Stimulated activated CD8-positive, alpha-beta memory T cell treated with anti-CD3 and anti-CD28 coated beads, Interleukin-7, amount 100 ng/mL, for 1 hour (primary cell): ENCODE results near the gene DUSP9.
"Not testable (repeated sequence)": the region's sequence is repeated elsewhere in the genome, so short reads cannot be mapped to it uniquely, and the experiment has no call there.

Experiments
- DNase-seq, 2 donors: peaks; one replicate each; pipeline ENCODE4 v3.0.0-alpha.2; 2020; ENCODE audit warnings: low read depth in 2 of 2

Gene DUSP9, protein sequence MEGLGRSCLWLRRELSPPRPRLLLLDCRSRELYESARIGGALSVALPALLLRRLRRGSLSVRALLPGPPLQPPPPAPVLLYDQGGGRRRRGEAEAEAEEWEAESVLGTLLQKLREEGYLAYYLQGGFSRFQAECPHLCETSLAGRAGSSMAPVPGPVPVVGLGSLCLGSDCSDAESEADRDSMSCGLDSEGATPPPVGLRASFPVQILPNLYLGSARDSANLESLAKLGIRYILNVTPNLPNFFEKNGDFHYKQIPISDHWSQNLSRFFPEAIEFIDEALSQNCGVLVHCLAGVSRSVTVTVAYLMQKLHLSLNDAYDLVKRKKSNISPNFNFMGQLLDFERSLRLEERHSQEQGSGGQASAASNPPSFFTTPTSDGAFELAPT

DNA sequence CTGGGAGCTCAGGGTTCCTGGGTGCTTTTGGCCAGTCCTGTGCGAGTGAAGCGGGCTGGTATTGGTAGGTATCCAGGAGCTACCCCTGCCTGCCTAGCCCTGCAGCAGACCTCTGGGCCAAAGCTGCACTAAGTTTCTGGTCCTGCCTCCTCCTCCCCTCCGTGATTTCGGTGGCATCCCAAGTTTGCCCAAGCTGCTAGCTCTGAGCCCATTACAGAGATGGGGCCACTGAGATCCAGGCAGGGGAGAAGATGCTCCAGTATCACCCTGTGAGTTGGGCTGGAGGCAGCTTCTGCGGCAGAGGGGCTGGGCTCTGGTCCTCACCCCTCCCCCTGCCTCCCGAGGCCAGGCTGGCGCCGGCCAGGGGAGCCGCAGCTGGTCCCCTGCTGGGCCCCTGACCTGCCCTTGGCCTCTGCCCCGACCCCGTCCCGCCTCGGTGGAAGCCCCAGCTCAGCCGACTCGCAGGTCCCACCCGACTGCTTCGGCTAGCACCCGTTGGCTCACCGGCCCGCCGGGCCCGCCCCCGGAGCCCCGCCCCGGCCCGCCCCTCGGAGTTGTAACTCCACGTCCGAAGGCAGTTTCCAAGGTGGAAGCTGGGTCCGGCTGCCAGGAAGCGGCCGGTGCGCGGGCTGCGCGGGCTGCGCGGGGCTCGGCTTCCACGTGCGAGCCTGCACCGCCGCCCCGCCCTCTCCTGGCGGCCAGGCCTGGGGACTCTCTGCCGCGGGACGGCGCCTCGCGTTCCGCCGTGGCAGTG, at the start of gene DUSP9:
DUSP9 (plus strand) TSS at position 584 of the 754 bp plus-strand sequence. CDS start 751 bp downstream, outside the sequence.
- no peak for DNase-seq

DNA sequence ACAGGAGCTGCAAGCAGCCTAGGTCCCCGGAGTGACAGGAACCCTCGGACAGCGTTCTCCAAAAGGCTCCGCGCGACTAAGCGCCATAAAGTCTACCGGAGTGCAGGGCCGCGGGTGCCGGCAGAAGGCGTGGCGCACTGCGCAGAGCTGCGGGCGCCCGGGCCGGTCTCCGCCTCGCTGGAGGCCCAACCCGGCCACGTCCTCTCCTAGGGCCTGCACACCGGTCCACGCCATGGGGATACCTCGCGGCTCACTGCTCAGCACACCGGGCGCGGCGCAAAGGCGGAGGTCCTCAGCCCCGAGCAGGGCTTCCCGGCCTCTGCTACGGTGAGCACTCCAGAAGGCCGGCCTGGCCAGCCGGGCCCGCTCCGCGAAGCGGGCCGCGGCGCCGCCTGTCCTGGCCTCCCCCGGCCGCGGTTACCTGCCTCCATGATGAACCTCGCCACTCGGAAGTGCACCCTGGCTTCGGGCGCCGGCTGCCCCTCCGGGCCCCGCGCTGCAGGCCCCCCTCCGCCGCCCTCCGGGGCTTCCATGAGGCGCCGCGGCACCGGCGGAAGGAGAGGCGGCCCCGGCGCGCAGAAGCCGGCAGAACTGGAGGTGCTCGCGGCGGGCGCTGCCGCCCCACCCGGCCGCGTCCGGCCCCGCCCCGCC, 48.3 kb upstream of the DUSP9 start, which contains the start of gene CCNQ:
CCNQ (minus strand) TSS at position 599 of the 651 bp plus-strand sequence; CDS start at position 533, 66 bp downstream.
- DNase-seq: no peak

DNA sequence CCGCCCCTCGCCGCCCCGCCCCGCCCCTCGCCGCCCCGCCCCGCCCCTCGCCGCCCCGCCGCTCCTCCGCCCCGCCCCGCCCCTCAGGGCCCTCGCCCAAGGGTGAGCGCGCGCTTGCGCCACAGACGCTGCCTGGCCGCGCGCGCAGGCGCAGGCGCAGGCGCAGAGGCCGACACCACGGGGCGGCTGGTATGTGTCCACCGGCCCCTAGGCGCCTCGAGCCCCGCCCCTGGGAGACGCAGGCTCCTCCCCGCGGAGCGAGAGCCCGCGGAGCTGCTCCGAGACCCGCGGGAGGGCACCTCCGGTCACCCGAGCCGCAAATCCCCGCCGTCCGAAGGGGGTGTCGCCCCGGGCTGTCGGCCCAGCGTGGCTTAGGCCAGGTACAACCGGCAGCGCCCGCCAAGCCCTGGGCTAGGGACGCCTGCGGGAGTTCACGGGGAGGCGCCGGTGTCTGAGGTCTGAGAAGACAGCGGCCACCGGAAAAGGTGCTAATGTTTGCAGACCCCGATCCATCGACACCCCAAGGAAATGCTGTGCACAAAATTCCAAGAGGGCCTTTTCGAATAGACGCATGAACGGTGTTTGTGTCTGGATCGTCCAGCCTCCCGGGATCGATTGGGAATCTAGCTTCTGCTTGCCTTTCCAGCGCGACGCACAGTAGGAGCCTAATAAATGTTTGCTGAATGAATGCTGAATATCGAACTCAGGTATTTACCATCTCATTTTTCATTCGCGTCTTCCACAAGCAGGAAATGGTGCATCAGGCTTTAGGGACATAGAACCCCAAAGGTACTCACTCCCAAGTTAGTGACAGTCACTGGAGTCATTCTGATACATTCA, 47.6 kb upstream of the DUSP9 start:
- DNase-seq: peak; percentile 65 to 70

DNA sequence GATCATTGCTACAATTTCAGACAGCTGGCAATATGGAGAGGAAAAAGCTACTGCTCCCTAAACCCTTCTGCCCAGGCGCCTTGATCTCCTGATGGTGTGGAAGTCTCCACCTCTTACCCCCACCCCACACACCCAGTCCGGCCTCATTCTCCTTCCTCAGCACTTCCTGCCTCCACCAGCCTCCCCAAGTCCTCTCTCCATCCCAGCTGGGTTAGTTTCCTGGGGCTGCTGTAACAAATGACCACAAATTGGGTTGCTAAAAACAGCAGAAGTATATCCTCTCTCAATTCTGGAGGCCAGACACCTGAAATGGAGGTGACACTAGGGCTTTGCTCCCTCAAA, 47.0 kb upstream of the DUSP9 start:
- no peak for DNase-seq

DNA sequence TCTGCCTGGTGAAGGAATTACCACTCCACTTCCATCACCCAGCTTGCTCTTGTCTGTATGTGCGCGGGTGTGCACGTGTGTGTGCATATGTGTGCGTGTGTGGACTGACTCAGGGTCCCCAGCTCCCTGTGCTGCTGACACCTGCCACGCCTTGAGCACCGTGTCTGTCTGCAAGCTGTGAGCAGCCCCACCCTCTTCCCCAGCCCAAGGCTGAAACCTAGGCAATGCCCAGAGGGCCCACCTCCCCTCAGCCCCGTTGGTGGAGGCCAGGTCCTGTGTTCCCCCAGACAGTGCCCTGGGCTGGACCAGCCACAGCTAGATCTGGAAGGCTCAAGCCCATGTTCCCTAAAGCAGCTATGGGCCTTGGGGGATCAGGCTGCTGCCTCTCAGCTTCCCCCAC, 46.1 kb upstream of the DUSP9 start:
- DNase-seq: no peak

DNA sequence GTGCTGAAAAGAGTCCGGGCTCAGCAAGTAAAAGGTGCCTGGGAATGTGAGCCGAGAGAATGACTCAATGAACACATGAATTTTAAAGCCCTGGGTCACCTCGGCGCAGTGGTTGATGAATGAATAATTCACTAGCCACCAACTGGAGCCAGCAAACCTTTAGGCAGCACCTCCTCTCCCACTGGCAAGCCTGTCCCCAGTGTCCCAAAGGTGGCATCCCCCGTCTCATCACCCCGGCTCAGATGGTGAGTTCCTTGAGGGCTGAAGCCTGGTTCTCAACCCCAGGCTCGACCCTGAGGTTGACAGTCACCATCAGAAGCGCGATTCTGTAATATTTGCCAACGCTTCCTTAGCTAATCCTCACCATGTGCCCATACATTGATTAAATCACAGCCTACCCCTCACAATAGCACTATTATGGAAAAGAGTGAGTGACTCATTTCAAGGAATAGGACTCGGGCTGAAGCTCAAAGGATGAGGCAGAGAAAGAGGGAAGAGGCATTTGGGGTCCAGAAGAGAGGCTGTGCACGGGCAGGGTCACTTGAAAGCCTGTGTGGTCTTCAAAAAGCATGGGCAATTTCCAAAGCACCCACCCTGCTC, 45.4 kb upstream of the DUSP9 start:
- no peak for DNase-seq

DNA sequence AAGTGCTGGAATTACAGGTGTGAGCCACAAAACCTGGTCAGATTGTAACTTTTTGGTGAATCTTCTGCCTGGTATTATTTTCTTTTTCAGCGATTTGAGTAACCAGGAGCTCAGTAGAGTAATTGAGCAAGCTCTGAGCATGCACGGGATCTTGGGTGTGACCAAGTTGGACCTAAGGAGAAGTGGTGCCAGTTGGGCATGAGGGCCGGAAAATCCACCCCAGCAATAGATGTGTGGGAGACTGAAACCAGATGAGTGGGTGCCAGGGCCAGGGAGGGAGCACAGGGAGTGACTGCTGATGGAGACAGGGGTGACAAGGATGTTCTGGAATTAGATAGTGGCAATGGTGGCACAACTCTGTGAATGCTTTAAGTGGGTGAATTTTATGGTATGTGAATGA, 44.4 kb upstream of the DUSP9 start:
- no peak for DNase-seq

DNA sequence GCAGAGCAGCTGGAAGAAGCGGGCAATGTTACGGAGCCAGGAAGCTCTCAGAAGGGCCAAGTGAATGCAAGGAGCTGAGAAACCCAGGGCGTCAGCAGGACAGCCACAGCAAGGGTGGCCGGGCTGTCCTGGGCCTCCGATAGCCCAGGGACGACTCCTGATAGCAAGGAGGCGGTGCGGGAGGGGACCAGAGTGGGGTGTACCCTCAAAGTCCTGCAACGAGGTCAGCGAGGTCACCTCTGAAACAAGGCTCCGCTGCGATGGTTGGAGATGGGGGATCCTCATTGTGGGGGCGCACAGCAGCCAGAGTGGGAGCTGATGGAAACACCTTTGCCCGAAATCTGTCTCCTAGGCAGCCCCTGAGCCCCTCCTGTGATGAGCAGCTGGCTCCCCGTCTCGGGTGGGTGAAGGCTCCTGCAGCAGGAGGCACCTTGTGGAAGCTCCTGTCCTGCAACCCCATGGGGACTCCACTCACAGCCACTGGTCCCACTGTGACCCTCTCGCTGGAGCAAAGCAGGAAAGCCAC, 43.8 kb upstream of the DUSP9 start:
- no peak for DNase-seq

DNA sequence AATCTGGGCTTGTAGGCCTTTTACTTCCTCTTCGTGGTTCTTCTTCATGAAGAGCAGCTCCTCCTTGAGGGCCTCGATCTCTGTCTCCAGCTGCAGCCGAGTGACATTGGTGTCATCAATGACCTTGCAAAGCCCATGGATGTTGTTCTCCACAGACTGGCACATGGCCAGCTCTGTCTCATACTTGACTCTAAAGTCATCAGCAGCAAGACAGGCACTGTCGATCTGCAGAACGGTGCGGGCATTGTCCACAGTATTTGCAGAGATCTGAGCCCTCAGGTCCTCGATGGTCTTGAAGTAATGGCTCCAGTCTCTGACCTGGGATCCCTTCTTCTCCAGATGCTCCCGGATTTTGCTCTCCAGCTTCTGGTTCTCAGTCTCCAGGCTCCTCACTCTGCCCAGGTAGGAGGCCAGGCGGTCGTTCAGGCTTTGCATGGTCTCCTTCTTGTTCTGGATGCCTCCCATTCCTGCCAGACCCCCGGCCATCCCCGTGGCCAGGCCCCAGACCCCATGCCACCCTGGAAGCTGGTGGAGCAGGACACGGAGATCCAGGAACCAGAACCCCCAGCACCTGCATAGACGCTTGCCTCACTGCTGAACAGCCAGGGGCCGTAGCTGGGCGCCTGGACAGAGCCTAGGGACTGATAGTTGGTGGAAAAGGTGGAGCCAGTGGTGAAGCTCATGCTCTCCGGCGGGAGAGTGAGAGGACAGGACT, 42.2 kb upstream of the DUSP9 start:
- not testable (repeated sequence) for DNase-seq

DNA sequence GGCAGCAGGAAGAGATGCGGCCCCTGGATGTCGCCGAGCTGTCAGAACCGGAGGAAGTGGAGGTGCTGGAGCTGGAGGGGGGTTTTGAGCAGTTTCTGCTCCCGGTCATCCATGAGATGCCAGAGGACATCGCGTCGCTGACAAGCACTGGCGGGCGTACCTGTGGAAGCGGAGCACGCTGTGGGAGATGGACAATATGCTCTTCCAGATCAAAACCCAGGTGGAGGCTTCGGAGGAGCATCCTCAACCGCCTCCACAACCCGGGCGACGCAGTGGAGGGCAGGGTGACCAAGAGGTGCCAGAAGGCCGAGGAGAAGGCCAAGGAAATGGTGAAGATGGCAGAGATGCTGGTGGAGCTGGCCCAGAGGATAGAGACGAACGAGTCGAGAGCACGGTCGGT, 40.5 kb upstream of the DUSP9 start:
- no peak for DNase-seq

DNA sequence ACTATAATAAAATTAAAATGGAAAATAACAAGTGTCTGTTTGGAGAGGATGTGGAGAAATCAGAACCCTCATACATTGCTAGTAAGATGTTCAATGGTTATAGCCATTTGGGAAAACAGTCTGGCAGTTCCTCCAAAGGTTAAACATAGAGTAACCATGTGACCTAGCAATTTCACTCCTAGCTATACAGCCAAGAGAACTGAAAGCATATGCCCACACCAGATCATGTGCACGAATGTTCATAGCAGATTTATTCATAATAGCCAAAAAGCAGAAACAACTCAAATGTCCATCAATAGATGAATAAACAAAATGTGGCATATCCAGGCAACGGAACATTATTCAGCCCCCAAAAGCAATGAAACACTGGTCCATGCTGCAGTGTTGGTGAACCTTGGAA, 38.6 kb upstream of the DUSP9 start:
- no peak for DNase-seq

DNA sequence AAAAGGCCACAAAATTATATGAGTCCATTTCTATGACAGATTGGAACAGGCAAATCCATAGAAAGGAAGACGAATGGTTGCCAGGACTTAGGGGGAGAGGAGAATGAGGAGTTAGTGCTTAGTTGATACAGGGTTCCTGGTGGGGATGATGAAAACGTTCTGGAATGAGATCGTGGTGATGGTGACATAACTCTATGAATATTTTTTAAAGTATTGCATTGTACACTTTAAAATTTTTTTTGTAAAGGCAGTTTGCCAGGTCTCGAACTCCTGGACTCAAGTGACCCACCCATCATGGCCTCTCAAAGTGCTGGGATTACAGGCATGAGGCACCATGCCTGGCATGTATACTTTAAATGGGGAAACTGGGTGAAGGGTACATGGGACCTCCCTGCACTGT, 38.2 kb upstream of the DUSP9 start:
- DNase-seq: no peak

DNA sequence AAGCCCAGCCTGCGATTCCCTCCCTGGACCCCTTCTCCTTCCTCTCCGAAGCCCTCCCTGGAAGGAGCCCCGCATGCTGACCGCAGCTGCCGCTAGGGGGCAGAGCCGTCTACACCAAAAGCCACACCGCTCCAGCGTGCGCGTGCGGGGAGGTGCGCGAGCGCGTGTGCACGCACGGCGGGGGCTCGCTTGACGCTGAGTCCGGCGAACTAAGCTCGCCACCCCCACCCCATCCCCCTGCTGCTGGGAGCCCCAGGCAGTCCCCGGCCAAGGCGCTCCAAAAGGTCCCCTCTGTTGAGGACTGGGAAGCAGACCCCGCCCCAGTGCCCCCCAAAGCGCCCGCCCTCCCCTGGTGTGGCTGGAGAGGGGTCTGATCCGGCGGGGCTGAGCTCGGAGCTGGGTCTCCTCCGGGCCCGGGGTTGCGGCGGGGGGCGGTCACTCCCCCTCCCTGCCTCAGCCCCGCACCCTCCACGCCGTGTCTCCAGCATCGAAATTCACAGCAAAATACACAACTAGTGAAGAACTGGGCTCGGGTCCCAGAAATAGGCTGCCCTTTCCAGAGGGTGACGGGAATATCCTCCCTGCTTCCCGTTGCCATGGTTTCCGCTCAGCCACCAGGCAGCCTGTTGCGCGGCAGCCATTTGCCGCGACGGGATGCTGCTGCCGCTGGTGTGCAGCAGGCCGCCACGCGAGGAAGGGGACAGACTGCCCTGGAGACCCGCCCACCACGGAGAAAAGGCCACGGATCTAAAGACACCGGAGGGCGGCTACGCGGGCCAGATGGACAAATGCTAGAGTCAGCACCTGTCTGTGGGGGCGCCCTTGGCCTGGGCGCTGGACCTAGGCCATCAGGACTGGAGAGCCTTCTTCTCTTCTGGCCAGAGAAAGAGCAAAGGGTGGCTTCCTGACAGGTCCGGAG, 36.8 kb upstream of the DUSP9 start:
- DNase-seq: peak; percentile 31 to 64

DNA sequence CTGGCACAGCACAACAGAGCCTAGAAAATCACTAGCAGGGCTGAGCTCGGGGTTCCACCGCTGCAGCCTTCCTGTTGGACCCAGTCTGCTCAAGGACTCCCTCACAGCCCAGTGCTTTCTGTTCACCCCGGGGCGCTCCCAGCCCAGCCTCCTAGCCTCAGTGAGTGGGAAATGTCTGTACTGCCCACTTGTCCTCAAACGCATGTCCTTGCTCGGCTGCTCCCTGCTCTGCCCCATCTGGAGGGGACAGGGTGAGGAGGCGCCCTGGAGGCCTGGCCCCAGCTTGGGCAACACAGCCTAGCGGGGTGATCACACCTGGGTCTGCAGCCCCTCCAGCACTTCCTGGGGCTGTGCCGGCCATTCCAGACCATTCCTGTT, 36.2 kb upstream of the DUSP9 start:
- DNase-seq: no peak

DNA sequence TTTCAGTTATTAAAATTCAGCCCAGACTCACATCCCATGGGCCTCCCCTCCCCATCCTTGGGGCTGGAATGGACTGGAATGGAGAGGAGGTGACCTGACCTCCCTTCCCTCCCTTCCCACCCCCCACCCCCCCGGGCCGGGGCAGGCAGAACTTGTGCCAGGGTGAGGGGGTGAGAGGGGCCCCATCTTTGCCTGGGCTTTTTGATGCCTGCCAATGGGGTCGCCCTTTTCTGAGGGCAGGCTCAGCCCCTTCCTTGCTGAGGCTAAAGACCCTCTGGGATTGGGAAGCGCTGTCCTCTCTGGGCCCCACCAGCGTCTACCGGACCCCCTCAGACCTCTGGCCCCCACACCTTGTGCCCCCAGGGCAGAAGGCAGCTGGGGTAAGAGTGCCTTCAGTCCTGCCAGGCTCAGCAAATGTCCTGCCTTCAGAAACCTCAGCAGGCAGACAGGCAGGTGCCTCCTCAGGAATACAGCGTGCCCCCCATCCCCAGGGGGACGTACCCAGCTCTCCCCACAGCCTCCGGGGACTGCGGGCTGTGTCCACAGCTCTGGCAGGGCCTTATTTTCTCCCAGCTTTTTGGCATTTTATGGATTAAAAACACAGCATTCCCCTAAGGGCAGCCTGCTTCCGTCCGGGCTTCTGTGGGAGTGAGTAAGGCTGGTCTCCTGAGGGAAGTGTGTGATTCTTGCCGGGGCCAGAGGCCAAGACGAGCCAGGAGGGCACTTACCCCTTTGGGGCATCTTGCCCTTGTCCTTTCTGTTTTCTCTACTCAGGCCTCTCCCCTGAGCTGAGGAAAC, 35.5 kb upstream of the DUSP9 start:
- no peak for DNase-seq

DNA sequence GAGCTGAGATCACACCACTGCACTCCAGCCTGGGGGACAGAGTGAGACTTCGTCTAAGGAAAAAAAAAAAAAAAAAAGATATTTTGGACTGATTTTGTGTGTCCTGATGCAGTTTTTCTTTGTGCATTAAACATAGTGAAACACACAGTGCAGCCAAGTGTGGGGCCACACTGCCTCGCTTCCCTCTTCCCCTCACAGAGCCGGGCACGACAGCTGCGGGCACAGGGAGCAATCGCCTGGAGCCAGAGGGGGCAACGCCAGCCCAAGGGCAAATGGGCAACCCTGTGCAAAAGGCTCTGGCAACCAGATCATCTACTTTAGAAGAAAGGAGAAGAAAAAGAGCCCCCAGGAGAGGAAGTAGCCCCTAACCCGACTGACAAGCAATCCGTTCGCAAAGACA, 34.6 kb upstream of the DUSP9 start:
- no peak for DNase-seq

DNA sequence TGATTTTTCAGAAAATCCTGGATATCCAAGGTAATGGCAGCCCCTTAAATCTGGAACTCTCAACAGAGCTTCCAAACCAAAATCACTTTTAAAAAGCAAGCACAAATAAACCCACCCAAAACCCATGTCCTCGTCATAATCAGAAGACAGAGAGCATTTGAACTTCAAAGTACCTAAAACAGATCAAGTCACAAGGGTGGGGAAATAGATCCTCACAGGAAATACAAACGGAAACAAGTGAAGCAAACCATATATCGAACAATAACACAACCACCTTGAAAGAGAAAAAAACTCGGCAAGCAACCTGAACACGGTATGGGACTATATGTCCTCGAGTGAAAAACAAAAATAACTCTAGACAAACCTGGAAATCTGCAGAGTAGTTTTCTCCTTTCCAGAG, 32.2 kb upstream of the DUSP9 start:
- DNase-seq: no peak

DNA sequence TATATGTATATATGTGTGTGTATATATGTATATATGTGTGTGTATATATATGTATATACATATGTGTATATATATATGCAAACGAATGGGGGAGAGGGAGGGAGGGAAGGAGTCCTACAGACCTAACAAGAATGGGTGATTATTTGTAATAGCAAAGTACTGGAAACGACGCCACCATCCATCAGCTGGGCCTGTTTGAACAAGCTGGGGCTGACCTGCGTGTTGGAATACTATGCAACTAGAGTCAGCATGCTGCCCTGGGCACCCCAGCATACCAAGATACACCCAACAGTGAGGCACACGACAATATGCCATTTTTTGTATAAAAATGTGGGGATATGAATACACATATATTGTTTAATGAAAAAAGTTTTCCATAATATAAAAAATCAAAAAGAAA, 26.4 kb upstream of the DUSP9 start:
- DNase-seq: no peak
